HL-60 (cell line): Measurements from ENCODE around the gene COL25A1.

ENCODE experiments used
- CTCF ChIP-seq: IDR thresholded peaks from one replicate; pipeline ENCODE4 v1.5.1; 2011; ENCODE audit warnings: low read length, control low read depth, inconsistent platforms; ENCODE audit not compliant: insufficient read depth
- REST ChIP-seq: IDR thresholded peaks from 2 replicates; pipeline ENCODE4 v1.6.1; 2012; ENCODE audit warnings: low read depth; ENCODE audit not compliant: insufficient replicate concordance
- SPI1 ChIP-seq: IDR thresholded peaks from 2 replicates; pipeline ENCODE4 v1.6.1; 2012; ENCODE audit warnings: low read depth, mild to moderate bottlenecking, borderline replicate concordance

- TF ChIP-seq REST = no peak
- TF ChIP-seq SPI1 = no peak
- TF ChIP-seq CTCF = no peak
These were observed 470.6 kb downstream of the COL25A1 start for GRCh38 chr4:108831886-108832285.
